Measurements from ENCODE around the gene BRDT.

BRDT gene

GRCh38 chr1:91949356-91949699, at the start of gene BRDT:
TSS of gene BRDT (plus strand) at chr1:91949401. CDS start at chr1:91962755, 13,354 bp downstream.
- Mint-ChIP-seq H3K4me1 (ENCODE audit: low read depth) (no peaks in the 10 kb centered on the region), H3K9me3 (peaks cover 5% of the 10 kb centered on the region), H3K36me3 (ENCODE audit: low read depth) (no peaks in the 10 kb centered on the region), H3K27ac (no peak within 1 kb of the TSS), H3K27me3 (no peaks in the 10 kb centered on the region), H3K4me3 (no peak within 1 kb of the TSS)
- intact Hi-C loops (cut with micrococcal nuclease) = no loop called here

GRCh38 chr1:91900562-91900961, 48.6 kb upstream of the BRDT start:
- H3K9me3 Mint-ChIP-seq = no peaks in the 10 kb centered on the region
- no peaks in the 10 kb centered on the region for H3K4me1 Mint-ChIP-seq (ENCODE audit: low read depth)
- H3K36me3 Mint-ChIP-seq (ENCODE audit: low read depth) = no peaks in the 10 kb centered on the region
- intact Hi-C loops (cut with micrococcal nuclease) = no loop called here
- H3K27me3 Mint-ChIP-seq = peaks cover 7% of the 10 kb centered on the region
- no peak overlapping the region for H3K27ac Mint-ChIP-seq
- no peak overlapping the region for H3K4me3 Mint-ChIP-seq

GRCh38 chr1:91901231-91901630, 48.0 kb upstream of the BRDT start:
- Mint-ChIP-seq H3K9me3 (no peaks in the 10 kb centered on the region), H3K36me3 (ENCODE audit: low read depth) (no peaks in the 10 kb centered on the region), H3K4me3 (no peak overlapping the region), H3K4me1 (ENCODE audit: low read depth) (no peaks in the 10 kb centered on the region), H3K27ac (no peak overlapping the region), H3K27me3 (peaks cover 7% of the 10 kb centered on the region)
- intact Hi-C loops (cut with micrococcal nuclease) = no loop called here

- peaks cover 5% of the 10 kb centered on the region for H3K27me3 Mint-ChIP-seq
- H3K9me3 Mint-ChIP-seq = no peaks in the 10 kb centered on the region
- no peaks in the 10 kb centered on the region for H3K4me1 Mint-ChIP-seq (ENCODE audit: low read depth)
- H3K4me3 Mint-ChIP-seq = no peak overlapping the region
- H3K36me3 Mint-ChIP-seq (ENCODE audit: low read depth) = no peaks in the 10 kb centered on the region
- H3K27ac Mint-ChIP-seq = no peak overlapping the region
- intact Hi-C loops (cut with micrococcal nuclease) = no loop called here
Measured at GRCh38 chr1:91912266-91912665, 36.9 kb upstream of the BRDT start.

GRCh38 chr1:91913018-91913417, 36.2 kb upstream of the BRDT start:
- intact Hi-C loops (cut with micrococcal nuclease) = no loop called here
- Mint-ChIP-seq H3K9me3 (no peaks in the 10 kb centered on the region), H3K27ac (no peak overlapping the region), H3K36me3 (ENCODE audit: low read depth) (no peaks in the 10 kb centered on the region), H3K27me3 (peaks cover 5% of the 10 kb centered on the region), H3K4me1 (ENCODE audit: low read depth) (no peaks in the 10 kb centered on the region), H3K4me3 (no peak overlapping the region)

- no peak overlapping the region for H3K4me3 Mint-ChIP-seq
- no peak overlapping the region for H3K27ac Mint-ChIP-seq
- no peaks in the 10 kb centered on the region for H3K36me3 Mint-ChIP-seq (ENCODE audit: low read depth)
- H3K27me3 Mint-ChIP-seq = peaks cover 5% of the 10 kb centered on the region
- no peaks in the 10 kb centered on the region for H3K4me1 Mint-ChIP-seq (ENCODE audit: low read depth)
- intact Hi-C loops (cut with micrococcal nuclease) = no loop called here
- H3K9me3 Mint-ChIP-seq = no peaks in the 10 kb centered on the region
Measured at GRCh38 chr1:91916046-91916445, 33.2 kb upstream of the BRDT start.

- Mint-ChIP-seq H3K4me1 (ENCODE audit: low read depth) (no peaks in the 10 kb centered on the region), H3K36me3 (ENCODE audit: low read depth) (no peaks in the 10 kb centered on the region), H3K9me3 (no peaks in the 10 kb centered on the region), H3K4me3 (no peak overlapping the region), H3K27ac (no peak overlapping the region), H3K27me3 (peaks cover 4% of the 10 kb centered on the region)
- intact Hi-C loops (cut with micrococcal nuclease) = no loop called here
Measured at GRCh38 chr1:91916811-91917460, 32.3 kb upstream of the BRDT start.

- Mint-ChIP-seq H3K4me3 (no peak overlapping the region), H3K36me3 (ENCODE audit: low read depth) (no peaks in the 10 kb centered on the region), H3K9me3 (no peaks in the 10 kb centered on the region), H3K27ac (no peak overlapping the region), H3K27me3 (no peaks in the 10 kb centered on the region), H3K4me1 (ENCODE audit: low read depth) (no peaks in the 10 kb centered on the region)
- intact Hi-C loops (cut with micrococcal nuclease) = no loop called here
Measured at GRCh38 chr1:91919962-91920361, 29.2 kb upstream of the BRDT start.

GRCh38 chr1:91924146-91924545, 25.1 kb upstream of the BRDT start:
- no peaks in the 10 kb centered on the region for H3K36me3 Mint-ChIP-seq (ENCODE audit: low read depth)
- H3K4me1 Mint-ChIP-seq (ENCODE audit: low read depth) = no peaks in the 10 kb centered on the region
- no peaks in the 10 kb centered on the region for H3K27me3 Mint-ChIP-seq
- no peak overlapping the region for H3K27ac Mint-ChIP-seq
- intact Hi-C loops (cut with micrococcal nuclease) = no loop called here
- H3K4me3 Mint-ChIP-seq = no peak overlapping the region
- no peaks in the 10 kb centered on the region for H3K9me3 Mint-ChIP-seq

- no peak overlapping the region for H3K27ac Mint-ChIP-seq
- H3K27me3 Mint-ChIP-seq = no peaks in the 10 kb centered on the region
- no peaks in the 10 kb centered on the region for H3K4me1 Mint-ChIP-seq (ENCODE audit: low read depth)
- H3K36me3 Mint-ChIP-seq (ENCODE audit: low read depth) = no peaks in the 10 kb centered on the region
- intact Hi-C loops (cut with micrococcal nuclease) = loop anchor here (2.0 to 5.0 kb wide), 2 partner anchors 643 to 759 kb away; no protein-coding TSS in a partner anchor
- H3K4me3 Mint-ChIP-seq = no peak overlapping the region
- no peaks in the 10 kb centered on the region for H3K9me3 Mint-ChIP-seq
Measured at GRCh38 chr1:91925644-91926435, 23.4 kb upstream of the BRDT start.

GRCh38 chr1:91928026-91928425, 21.2 kb upstream of the BRDT start:
- no peak overlapping the region for H3K4me3 Mint-ChIP-seq
- H3K27me3 Mint-ChIP-seq = no peaks in the 10 kb centered on the region
- no peaks in the 10 kb centered on the region for H3K9me3 Mint-ChIP-seq
- intact Hi-C loops (cut with micrococcal nuclease) = loop anchor here (2.0 to 5.0 kb wide), 2 partner anchors 417 to 761 kb away; no protein-coding TSS in a partner anchor
- H3K4me1 Mint-ChIP-seq (ENCODE audit: low read depth) = no peaks in the 10 kb centered on the region
- no peak overlapping the region for H3K27ac Mint-ChIP-seq
- no peaks in the 10 kb centered on the region for H3K36me3 Mint-ChIP-seq (ENCODE audit: low read depth)

GRCh38 chr1:91929250-91929649, 20.0 kb upstream of the BRDT start:
- no peak overlapping the region for H3K4me3 Mint-ChIP-seq
- no peaks in the 10 kb centered on the region for H3K9me3 Mint-ChIP-seq
- intact Hi-C loops (cut with micrococcal nuclease) = loop anchor here (2.0 to 5.0 kb wide), 2 partner anchors 418 to 762 kb away; no protein-coding TSS in a partner anchor
- no peaks in the 10 kb centered on the region for H3K36me3 Mint-ChIP-seq (ENCODE audit: low read depth)
- H3K4me1 Mint-ChIP-seq (ENCODE audit: low read depth) = no peaks in the 10 kb centered on the region
- H3K27ac Mint-ChIP-seq = no peak overlapping the region
- no peaks in the 10 kb centered on the region for H3K27me3 Mint-ChIP-seq

- no peaks in the 10 kb centered on the region for H3K27me3 Mint-ChIP-seq
- no peaks in the 10 kb centered on the region for H3K9me3 Mint-ChIP-seq
- intact Hi-C loops (cut with micrococcal nuclease) = no loop called here
- H3K4me1 Mint-ChIP-seq (ENCODE audit: low read depth) = no peaks in the 10 kb centered on the region
- H3K36me3 Mint-ChIP-seq (ENCODE audit: low read depth) = no peaks in the 10 kb centered on the region
- H3K4me3 Mint-ChIP-seq = no peak overlapping the region
- H3K27ac Mint-ChIP-seq = no peak overlapping the region
Measured at GRCh38 chr1:91937613-91938012, 11.6 kb upstream of the BRDT start.

GRCh38 chr1:91940496-91940895, 8.7 kb upstream of the BRDT start:
- Mint-ChIP-seq H3K4me3 (no peak overlapping the region), H3K9me3 (no peaks in the 10 kb centered on the region), H3K27me3 (no peaks in the 10 kb centered on the region), H3K27ac (no peak overlapping the region), H3K4me1 (ENCODE audit: low read depth) (no peaks in the 10 kb centered on the region), H3K36me3 (ENCODE audit: low read depth) (no peaks in the 10 kb centered on the region)
- intact Hi-C loops (cut with micrococcal nuclease) = no loop called here
